HG03159 (cell line): ENCODE results near the gene TBX20.

Experiments
- ATAC-seq: cut with Tn5 transposase; IDR thresholded peaks from one replicate; pipeline ENCODE4 v1.9.1; 2021; ENCODE audit warnings: mild to moderate bottlenecking, moderate library complexity; ENCODE audit not compliant: unreplicated experiment

The TBX20 gene

GRCh38 chr7:35253710-35254495, at the start of gene TBX20:
Gene TBX20 (minus strand): TSS chr7:35254100. CDS start chr7:35253620, 480 bp downstream.
- no peak for ATAC-seq

GRCh38 chr7:35289376-35289775, 35.5 kb upstream of the TBX20 start:
- no peak for ATAC-seq

- no peak for ATAC-seq
Measured at GRCh38 chr7:35286986-35287385, 33.1 kb upstream of the TBX20 start.

GRCh38 chr7:35286422-35286821, 32.5 kb upstream of the TBX20 start:
- no peak for ATAC-seq

GRCh38 chr7:35285799-35286198, 31.9 kb upstream of the TBX20 start:
- no peak for ATAC-seq

- ATAC-seq, result no peak
Measured at GRCh38 chr7:35280902-35281301, 27.0 kb upstream of the TBX20 start.

GRCh38 chr7:35277359-35277758, 23.5 kb upstream of the TBX20 start:
- ATAC-seq, result no peak

- ATAC-seq, result no peak
Measured at GRCh38 chr7:35272246-35272645, 18.3 kb upstream of the TBX20 start.

GRCh38 chr7:35268953-35269352, 15.1 kb upstream of the TBX20 start:
- no peak for ATAC-seq

GRCh38 chr7:35267411-35267810, 13.5 kb upstream of the TBX20 start:
- no peak for ATAC-seq

GRCh38 chr7:35263396-35263795, 9.5 kb upstream of the TBX20 start:
- no peak for ATAC-seq

GRCh38 chr7:35261476-35262285, 7.8 kb upstream of the TBX20 start:
- no peak for ATAC-seq

- no peak for ATAC-seq
Measured at GRCh38 chr7:35261041-35261440, 7.1 kb upstream of the TBX20 start.

- no peak for ATAC-seq
Measured at GRCh38 chr7:35260246-35260645, 6.3 kb upstream of the TBX20 start.

GRCh38 chr7:35259523-35259908, 5.6 kb upstream of the TBX20 start:
- ATAC-seq, result no peak

GRCh38 chr7:35258868-35259522, 5.1 kb upstream of the TBX20 start:
- ATAC-seq, result no peak

- no peak for ATAC-seq
Measured at GRCh38 chr7:35258125-35258867, 4.4 kb upstream of the TBX20 start.

GRCh38 chr7:35257251-35258124, 3.6 kb upstream of the TBX20 start:
- ATAC-seq, result no peak

- ATAC-seq, result no peak
Measured at GRCh38 chr7:35256256-35257175, 2.6 kb upstream of the TBX20 start.
